NB4 (cell line): ENCODE results near the gene NHSL1.

ENCODE experiments used
- DNase-seq: peaks from one replicate; pipeline ENCODE4 v3.0.0; 2010; ENCODE audit warnings: low read depth
- H3K4me3 ChIP-seq: one replicate; pipeline ENCODE4 v1.5.1; 2011; ENCODE audit warnings: mild to moderate bottlenecking, low read depth, low read length, moderate library complexity
- CTCF ChIP-seq: IDR thresholded peaks from one replicate; pipeline ENCODE4 v1.5.1; 2012; ENCODE audit warnings: low read depth, low read length
- MAX ChIP-seq: IDR thresholded peaks from 2 replicates; pipeline ENCODE4 v1.6.1; 2011; ENCODE audit warnings: low read depth, low read length
- MYC ChIP-seq: IDR thresholded peaks from 2 replicates; pipeline ENCODE4 v1.6.1; 2011; ENCODE audit warnings: low read depth, low read length
- POLR2A ChIP-seq: IDR thresholded peaks from 2 replicates; pipeline ENCODE4 v1.6.1; 2011; ENCODE audit warnings: mild to moderate bottlenecking; ENCODE audit not compliant: insufficient read length; ENCODE audit errors: extremely low read depth

Gene NHSL1

GRCh38 chr6:138492113-138492512 lies 7.2 kb downstream of the NHSL1 start:
- DNase-seq = no peak
- TF ChIP-seq MYC (no peak), MAX (no peak), CTCF (no peak), POLR2A (no peak)
- H3K4me3 ChIP-seq = no peak overlapping the region

- TF ChIP-seq POLR2A (no peak), MAX (no peak), MYC (no peak), CTCF (no peak)
- H3K4me3 ChIP-seq = no peak overlapping the region
- no peak for DNase-seq
These were observed 8.3 kb downstream of the NHSL1 start for GRCh38 chr6:138491017-138491416.

- no peak overlapping the region for H3K4me3 ChIP-seq
- TF ChIP-seq POLR2A (no peak), MYC (no peak), MAX (no peak), CTCF (no peak)
- no peak for DNase-seq
These were observed 9.4 kb downstream of the NHSL1 start for GRCh38 chr6:138489846-138490245.

- no peak overlapping the region for H3K4me3 ChIP-seq
- TF ChIP-seq CTCF (no peak), MAX (no peak), MYC (no peak), POLR2A (no peak)
- DNase-seq = no peak
These were observed 12.1 kb downstream of the NHSL1 start for GRCh38 chr6:138487102-138487604.

GRCh38 chr6:138486249-138487101 lies 12.8 kb downstream of the NHSL1 start:
- DNase-seq = no peak

More at GRCh38 chr6:138486249-138487101, 12.8 kb downstream of the NHSL1 start:
- no peak for TF ChIP-seq CTCF
- TF ChIP-seq MYC = no peak
- no peak for TF ChIP-seq MAX
- TF ChIP-seq POLR2A = no peak
- no peak overlapping the region for H3K4me3 ChIP-seq
